ENCODE measurements around the gene DIP2B. TPM values are rescaled to one million over a fixed set of nuclear protein-coding genes. Genes with fewer than 3 reads are reported as not detected.
"Not testable (repeated sequence)": the region's sequence is repeated elsewhere in the genome, so short reads cannot be mapped to it uniquely, and the experiment has no call there.

DIP2B gene
- total RNA-seq, 4 donors from 2014 or later, result 68.6 to 97.2 (median 73.7) TPM

- H3K4me3 ChIP-seq, result no peak overlapping the region
- 66% methylated on average over 9 of the region's 9 CpGs for WGBS
- H3K27ac ChIP-seq, result peak overlapping the region; percentile 72
- no peak for DNase-seq (ENCODE audit: low spot score in 2 of 2)
- TF ChIP-seq POLR2A (IDR thresholded peaks at IDR 0.05) (no peak), EP300 (IDR thresholded peaks at IDR 0.05) (no peak), POLR2AphosphoS5 (IDR thresholded peaks at IDR 0.05) (no peak), CTCF (IDR thresholded peaks at IDR 0.05) (no peak)
- no peaks in the 10 kb centered on the region for H3K9me3 ChIP-seq
- no peaks in the 10 kb centered on the region for H3K36me3 ChIP-seq
- peaks cover 41% of the 10 kb centered on the region for H3K4me1 ChIP-seq
- no peaks in the 10 kb centered on the region for H3K27me3 ChIP-seq
These were observed 45.9 kb downstream of the DIP2B start for GRCh38 chr12:50550530-50551223.

- Histone ChIP-seq H3K36me3 (no peaks in the 10 kb centered on the region), H3K4me3 (no peak overlapping the region), H3K27me3 (no peaks in the 10 kb centered on the region), H3K27ac (no peak overlapping the region), H3K4me1 (peaks cover 29% of the 10 kb centered on the region), H3K9me3 (no peaks in the 10 kb centered on the region)
- no peak for DNase-seq (ENCODE audit: low spot score in 2 of 2)
- WGBS, result 89% methylated on average over 2 of the region's 2 CpGs
- TF ChIP-seq POLR2A (IDR thresholded peaks at IDR 0.05) (no peak), EP300 (IDR thresholded peaks at IDR 0.05) (no peak), CTCF (IDR thresholded peaks at IDR 0.05) (no peak), POLR2AphosphoS5 (IDR thresholded peaks at IDR 0.05) (no peak)
These were observed 47.1 kb downstream of the DIP2B start for GRCh38 chr12:50551866-50552265.

GRCh38 chr12:50554651-50555050 is 49.9 kb downstream of the DIP2B start:
- Histone ChIP-seq H3K36me3 (no peaks in the 10 kb centered on the region), H3K9me3 (no peaks in the 10 kb centered on the region), H3K27me3 (no peaks in the 10 kb centered on the region), H3K4me1 (peaks cover 31% of the 10 kb centered on the region), H3K4me3 (no peak overlapping the region), H3K27ac (no peak overlapping the region)
- TF ChIP-seq POLR2A (IDR thresholded peaks at IDR 0.05) (no peak), EP300 (IDR thresholded peaks at IDR 0.05) (no peak), CTCF (IDR thresholded peaks at IDR 0.05) (no peak), POLR2AphosphoS5 (IDR thresholded peaks at IDR 0.05) (no peak)
- DNase-seq (ENCODE audit: low spot score in 2 of 2), result no peak
- 91% methylated on average over 13 of the region's 13 CpGs for WGBS

GRCh38 chr12:50555471-50555885 is 50.7 kb downstream of the DIP2B start:
- H3K4me1 ChIP-seq, result peaks cover 26% of the 10 kb centered on the region
- H3K4me3 ChIP-seq, result no peak overlapping the region
- no peak overlapping the region for H3K27ac ChIP-seq
- WGBS, result 74% methylated on average over 4 of the region's 4 CpGs
- no peak for DNase-seq (ENCODE audit: low spot score in 2 of 2)
- no peak for TF ChIP-seq POLR2A (IDR thresholded peaks at IDR 0.05)
- no peak for TF ChIP-seq CTCF (IDR thresholded peaks at IDR 0.05)
- TF ChIP-seq POLR2AphosphoS5 (IDR thresholded peaks at IDR 0.05), result no peak
- TF ChIP-seq EP300 (IDR thresholded peaks at IDR 0.05), result no peak
- H3K27me3 ChIP-seq, result no peaks in the 10 kb centered on the region
- no peaks in the 10 kb centered on the region for H3K9me3 ChIP-seq
- no peaks in the 10 kb centered on the region for H3K36me3 ChIP-seq

GRCh38 chr12:50556273-50556672 is 51.5 kb downstream of the DIP2B start:
- Histone ChIP-seq H3K4me1 (peaks cover 19% of the 10 kb centered on the region), H3K36me3 (no peaks in the 10 kb centered on the region), H3K27ac (no peak overlapping the region), H3K27me3 (no peaks in the 10 kb centered on the region), H3K9me3 (no peaks in the 10 kb centered on the region), H3K4me3 (no peak overlapping the region)
- DNase-seq (ENCODE audit: low spot score in 2 of 2), result no peak
- 95% methylated on average over 11 of the region's 11 CpGs for WGBS
- TF ChIP-seq EP300 (IDR thresholded peaks at IDR 0.05), result no peak
- no peak for TF ChIP-seq CTCF (IDR thresholded peaks at IDR 0.05)
- TF ChIP-seq POLR2A (IDR thresholded peaks at IDR 0.05), result no peak
- no peak for TF ChIP-seq POLR2AphosphoS5 (IDR thresholded peaks at IDR 0.05)

- not testable (repeated sequence) for DNase-seq (ENCODE audit: low spot score in 2 of 2); H3K36me3 ChIP-seq; H3K9me3 ChIP-seq; H3K27me3 ChIP-seq; H3K4me3 ChIP-seq; H3K27ac ChIP-seq
- H3K4me1 ChIP-seq, result peaks cover 22% of the 10 kb centered on the region
- 84% methylated on average over 7 of the region's 7 CpGs for WGBS
These were observed 52.0 kb downstream of the DIP2B start for GRCh38 chr12:50556796-50557195.

Measured in suprapubic skin (tissue), 4 donors.